Measurements from ENCODE around the gene FRMPD4.

- TF ChIP-seq CTCF (IDR thresholded peaks at IDR 0.05) (no peak), POLR2A (IDR thresholded peaks at IDR 0.05) (no peak)
These were observed 314.0 kb downstream of the FRMPD4 start for GRCh38 chrX:12452268-12452667.

Measured in adrenal gland (tissue), 5 donors.